ENCODE data around the gene RHNO1. TPM values are rescaled to one million over a fixed set of nuclear protein-coding genes. Genes with fewer than 3 reads are reported as not detected.

The RHNO1 gene
- polyA plus RNA-seq, 4 donors: 15.7 to 25.1 (median 19.6) TPM

DNA sequence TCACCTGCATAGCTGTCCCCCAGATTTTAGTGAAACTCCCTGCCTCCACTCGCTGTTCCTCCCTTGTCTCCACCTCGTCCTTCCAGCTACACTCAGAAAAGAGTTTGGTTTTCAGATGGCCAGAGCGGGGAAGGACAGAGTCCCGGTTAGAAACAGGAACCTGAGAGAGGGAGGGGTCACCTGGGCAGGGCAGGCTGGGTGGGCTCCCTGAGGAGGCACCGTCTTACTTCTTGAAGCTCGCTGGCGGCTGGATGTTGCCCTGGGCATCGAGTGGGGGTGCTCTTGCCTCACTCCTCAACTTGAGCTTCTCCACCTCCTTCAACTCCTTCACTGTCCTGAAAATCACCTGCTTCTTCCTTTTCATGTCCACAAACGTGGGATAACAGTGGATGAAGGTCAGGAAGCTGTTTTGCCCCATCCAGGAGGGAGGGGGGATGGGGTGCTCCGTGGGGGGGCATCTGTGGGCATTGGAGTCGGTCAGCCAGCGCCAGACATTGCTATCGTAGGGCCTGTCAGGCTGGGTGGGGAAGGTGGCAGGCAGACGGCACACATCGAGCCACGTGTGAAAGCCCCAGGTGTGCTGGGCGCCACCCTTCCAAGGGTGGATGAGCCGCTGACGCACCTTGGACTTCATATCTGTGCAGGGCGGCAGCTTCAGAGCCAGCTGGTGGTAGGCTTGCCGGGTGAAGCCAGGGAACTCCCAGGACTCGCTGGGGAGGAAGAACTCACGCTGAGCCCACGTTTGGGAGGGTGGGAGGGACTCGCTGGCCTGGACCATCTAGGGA is 22.2 kb upstream of the RHNO1 start:
- Histone ChIP-seq H3K4me1 (ENCODE audit: control insufficient read depth in 3 of 3, insufficient read depth in 2 of 3, low read depth in 1 of 3, low read length in 2 of 3) (peaks cover 0 to 42% (median 3%) of the 10 kb centered on the region in 3 donors), H3K4me3 (ENCODE audit: low read depth in 1 of 3, low read length in 3 of 3) (no peak overlapping the region), H3K27me3 (ENCODE audit: control insufficient read depth in 3 of 3, insufficient read depth in 3 of 3, low read length in 3 of 3) (no peaks in the 10 kb centered on the region), H3K27ac (ENCODE audit: low read depth in 1 of 3, low read length in 2 of 3) (peak overlapping the region; percentile 68 to 72 (median 70)), H3K36me3 (ENCODE audit: control insufficient read depth in 3 of 3, insufficient read depth in 2 of 3, low read depth in 1 of 3, low read length in 3 of 3) (peaks cover 0 to 21% (median 0%) of the 10 kb centered on the region in 3 donors), H3K9me3 (ENCODE audit: control insufficient read depth in 2 of 2, insufficient read depth in 1 of 2, low read depth in 1 of 2, low read length in 1 of 2) (no peaks in the 10 kb centered on the region)
- FAIRE-seq (no peak), DNase-seq (peak; percentile 96 to 97)
- WGBS, 3 donors: 33 to 66% (median 39%) methylated on average over 21 to 25 of the region's 25 CpGs

DNA sequence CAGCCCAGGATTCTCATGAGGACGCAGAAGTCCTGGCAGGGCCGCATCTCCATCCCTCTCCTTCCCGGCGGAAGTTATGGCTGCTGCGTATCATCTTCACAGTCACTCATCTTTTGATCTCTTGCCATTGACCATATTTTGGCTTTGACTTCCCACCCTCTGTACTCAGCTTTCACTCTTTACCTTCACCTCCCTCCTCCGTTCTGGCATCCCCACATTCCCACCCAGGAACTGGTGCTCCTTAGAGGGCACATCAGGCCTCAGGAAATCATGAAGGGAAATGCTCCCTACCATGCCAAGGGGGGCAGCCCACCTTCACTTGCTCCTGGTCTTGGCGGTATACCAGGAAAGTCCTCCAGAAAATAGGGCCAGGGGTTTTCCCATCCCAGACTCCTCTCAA is 21.5 kb upstream of the RHNO1 start:
- Histone ChIP-seq H3K9me3 (ENCODE audit: control insufficient read depth in 2 of 2, insufficient read depth in 1 of 2, low read depth in 1 of 2, low read length in 1 of 2) (no peaks in the 10 kb centered on the region), H3K36me3 (ENCODE audit: control insufficient read depth in 3 of 3, insufficient read depth in 2 of 3, low read depth in 1 of 3, low read length in 3 of 3) (peaks cover 0 to 23% (median 0%) of the 10 kb centered on the region in 3 donors), H3K4me1 (ENCODE audit: control insufficient read depth in 3 of 3, insufficient read depth in 2 of 3, low read depth in 1 of 3, low read length in 2 of 3) (peaks cover 0 to 39% (median 3%) of the 10 kb centered on the region in 3 donors), H3K27me3 (ENCODE audit: control insufficient read depth in 3 of 3, insufficient read depth in 3 of 3, low read length in 3 of 3) (no peaks in the 10 kb centered on the region), H3K27ac (ENCODE audit: low read depth in 1 of 3, low read length in 2 of 3) (peak overlapping the region in 1 of 3 donors; percentile 46), H3K4me3 (ENCODE audit: low read depth in 1 of 3, low read length in 3 of 3) (no peak overlapping the region)
- 25 to 78% (median 39%) methylated on average over 7 of the region's 7 CpGs for WGBS, 3 donors
- FAIRE-seq: no peak
- DNase-seq: no peak

- H3K9me3 ChIP-seq (ENCODE audit: control insufficient read depth in 2 of 2, insufficient read depth in 1 of 2, low read depth in 1 of 2, low read length in 1 of 2): no peaks in the 10 kb centered on the region
- H3K4me1 ChIP-seq (ENCODE audit: control insufficient read depth in 3 of 3, insufficient read depth in 2 of 3, low read depth in 1 of 3, low read length in 2 of 3): peaks cover 0 to 39% (median 3%) of the 10 kb centered on the region in 3 donors
- FAIRE-seq: no peak
- H3K4me3 ChIP-seq (ENCODE audit: low read depth in 1 of 3, low read length in 3 of 3): no peak overlapping the region
- no peak for DNase-seq
- WGBS, 3 donors: 73 to 82% (median 81%) methylated on average over 3 of the region's 3 CpGs
- H3K27me3 ChIP-seq (ENCODE audit: control insufficient read depth in 3 of 3, insufficient read depth in 3 of 3, low read length in 3 of 3): no peaks in the 10 kb centered on the region
- no peak overlapping the region for H3K27ac ChIP-seq (ENCODE audit: low read depth in 1 of 3, low read length in 2 of 3)
- peaks cover 0 to 23% (median 0%) of the 10 kb centered on the region in 3 donors for H3K36me3 ChIP-seq (ENCODE audit: control insufficient read depth in 3 of 3, insufficient read depth in 2 of 3, low read depth in 1 of 3, low read length in 3 of 3)
Observed at GRCh38 chr12:2856051-2856450, 21.0 kb upstream of the RHNO1 start.

GRCh38 chr12:2857021-2857431 is 20.0 kb upstream of the RHNO1 start, which contains the start of gene TEX52:
Gene TEX52 (minus strand): TSS chr12:2857039. CDS start chr12:2857026, 13 bp downstream.
- FAIRE-seq: no peak
- DNase-seq: peak in 1 of 2 donors; percentile 62
- Histone ChIP-seq H3K27ac (ENCODE audit: low read depth in 1 of 3, low read length in 2 of 3) (peak within 1 kb of the TSS in 1 of 3 donors; percentile 26), H3K4me3 (ENCODE audit: low read depth in 1 of 3, low read length in 3 of 3) (no peak within 1 kb of the TSS), H3K9me3 (ENCODE audit: control insufficient read depth in 2 of 2, insufficient read depth in 1 of 2, low read depth in 1 of 2, low read length in 1 of 2) (no peaks in the 10 kb centered on the region), H3K4me1 (ENCODE audit: control insufficient read depth in 3 of 3, insufficient read depth in 2 of 3, low read depth in 1 of 3, low read length in 2 of 3) (peaks cover 0 to 39% (median 3%) of the 10 kb centered on the region in 3 donors), H3K27me3 (ENCODE audit: control insufficient read depth in 3 of 3, insufficient read depth in 3 of 3, low read length in 3 of 3) (no peaks in the 10 kb centered on the region), H3K36me3 (ENCODE audit: control insufficient read depth in 3 of 3, insufficient read depth in 2 of 3, low read depth in 1 of 3, low read length in 3 of 3) (peaks cover 0 to 23% (median 0%) of the 10 kb centered on the region in 3 donors)
- 34 to 78% (median 58%) methylated on average over 3 of the region's 3 CpGs for WGBS, 3 donors

DNA sequence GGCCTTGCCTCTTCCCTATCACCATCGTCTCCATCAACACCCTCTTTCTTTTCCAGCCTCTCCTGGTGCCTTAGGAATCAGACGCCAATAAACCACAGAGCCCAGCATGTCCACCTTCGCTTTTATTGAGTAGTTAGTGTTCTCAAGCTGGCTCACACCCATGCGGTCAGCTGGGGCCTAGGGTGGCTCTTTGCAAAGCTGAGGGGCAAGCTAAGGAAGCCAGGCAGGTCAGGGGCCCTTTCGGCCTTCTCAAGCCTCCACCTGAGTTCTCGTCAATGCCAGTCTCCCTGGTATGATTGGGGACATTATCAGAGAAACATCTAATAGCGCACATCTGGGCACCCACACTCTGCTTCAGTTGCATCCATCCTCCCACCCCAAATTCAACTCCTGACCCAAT is 19.4 kb upstream of the RHNO1 start:
- H3K9me3 ChIP-seq (ENCODE audit: control insufficient read depth in 2 of 2, insufficient read depth in 1 of 2, low read depth in 1 of 2, low read length in 1 of 2): no peaks in the 10 kb centered on the region
- no peak overlapping the region for H3K4me3 ChIP-seq (ENCODE audit: low read depth in 1 of 3, low read length in 3 of 3)
- WGBS, 3 donors: 63 to 87% (median 77%) methylated on average over 7 of the region's 7 CpGs
- H3K36me3 ChIP-seq (ENCODE audit: control insufficient read depth in 3 of 3, insufficient read depth in 2 of 3, low read depth in 1 of 3, low read length in 3 of 3): peaks cover 0 to 23% (median 0%) of the 10 kb centered on the region in 3 donors
- H3K27me3 ChIP-seq (ENCODE audit: control insufficient read depth in 3 of 3, insufficient read depth in 3 of 3, low read length in 3 of 3): no peaks in the 10 kb centered on the region
- DNase-seq: no peak
- no peak for FAIRE-seq
- H3K4me1 ChIP-seq (ENCODE audit: control insufficient read depth in 3 of 3, insufficient read depth in 2 of 3, low read depth in 1 of 3, low read length in 2 of 3): peaks cover 0 to 39% (median 3%) of the 10 kb centered on the region in 3 donors
- H3K27ac ChIP-seq (ENCODE audit: low read depth in 1 of 3, low read length in 2 of 3): no peak overlapping the region

DNA sequence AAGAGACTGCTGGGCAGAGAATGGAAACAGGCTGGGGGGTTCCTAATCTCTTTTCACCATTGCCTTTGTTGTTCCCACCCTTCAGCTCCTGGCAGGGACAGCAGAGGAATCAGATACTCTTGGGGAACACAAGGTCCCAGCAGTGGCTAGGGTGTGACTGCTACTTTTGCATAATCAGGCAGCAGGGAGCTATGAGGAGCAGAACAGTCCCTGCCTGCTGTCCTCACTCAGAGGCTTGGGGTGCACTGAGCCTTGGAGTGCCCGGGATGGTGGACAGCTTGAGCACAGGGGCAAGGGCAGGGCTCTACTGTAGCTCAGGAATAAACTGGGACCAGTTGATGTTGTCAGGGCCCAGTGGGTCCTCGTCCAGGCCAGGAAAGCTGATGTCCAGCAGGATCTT is 18.7 kb upstream of the RHNO1 start:
- H3K36me3 ChIP-seq (ENCODE audit: control insufficient read depth in 3 of 3, insufficient read depth in 2 of 3, low read depth in 1 of 3, low read length in 3 of 3): peaks cover 0 to 25% (median 2%) of the 10 kb centered on the region in 3 donors
- WGBS, 3 donors: 75 to 93% (median 77%) methylated on average over 2 of the region's 2 CpGs
- H3K4me3 ChIP-seq (ENCODE audit: low read depth in 1 of 3, low read length in 3 of 3): no peak overlapping the region
- H3K27ac ChIP-seq (ENCODE audit: low read depth in 1 of 3, low read length in 2 of 3): no peak overlapping the region
- peaks cover 0 to 39% (median 3%) of the 10 kb centered on the region in 3 donors for H3K4me1 ChIP-seq (ENCODE audit: control insufficient read depth in 3 of 3, insufficient read depth in 2 of 3, low read depth in 1 of 3, low read length in 2 of 3)
- no peaks in the 10 kb centered on the region for H3K9me3 ChIP-seq (ENCODE audit: control insufficient read depth in 2 of 2, insufficient read depth in 1 of 2, low read depth in 1 of 2, low read length in 1 of 2)
- FAIRE-seq (no peak), DNase-seq (no peak)
- H3K27me3 ChIP-seq (ENCODE audit: control insufficient read depth in 3 of 3, insufficient read depth in 3 of 3, low read length in 3 of 3): no peaks in the 10 kb centered on the region

DNA sequence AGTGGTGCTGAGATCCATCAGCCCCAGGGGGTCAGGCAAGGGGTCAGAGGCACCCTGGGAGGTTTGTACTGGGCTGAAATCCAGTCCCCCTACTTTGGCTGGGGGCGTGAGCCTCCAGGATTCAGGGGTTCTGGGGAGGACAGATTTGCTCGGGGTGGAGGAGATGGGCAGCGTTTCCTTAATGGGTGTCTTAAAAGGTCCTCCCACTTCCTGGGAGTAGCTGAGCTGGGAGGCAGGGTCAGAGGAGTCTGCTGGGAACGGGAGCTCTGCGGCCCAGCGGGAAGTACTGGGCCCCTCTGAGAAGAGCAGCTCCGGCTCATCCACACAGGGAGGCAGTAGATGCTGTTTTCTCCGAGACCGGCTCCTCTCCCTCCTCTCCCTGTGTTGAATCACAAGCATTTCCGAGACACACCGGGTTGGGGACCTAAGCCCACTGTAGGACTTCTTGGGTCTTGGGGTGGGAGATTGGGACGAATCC is 18.0 kb upstream of the RHNO1 start:
- no peaks in the 10 kb centered on the region for H3K9me3 ChIP-seq (ENCODE audit: control insufficient read depth in 2 of 2, insufficient read depth in 1 of 2, low read depth in 1 of 2, low read length in 1 of 2)
- H3K27me3 ChIP-seq (ENCODE audit: control insufficient read depth in 3 of 3, insufficient read depth in 3 of 3, low read length in 3 of 3): no peaks in the 10 kb centered on the region
- no peak for DNase-seq
- no peak for FAIRE-seq
- H3K4me3 ChIP-seq (ENCODE audit: low read depth in 1 of 3, low read length in 3 of 3): no peak overlapping the region
- no peak overlapping the region for H3K27ac ChIP-seq (ENCODE audit: low read depth in 1 of 3, low read length in 2 of 3)
- H3K36me3 ChIP-seq (ENCODE audit: control insufficient read depth in 3 of 3, insufficient read depth in 2 of 3, low read depth in 1 of 3, low read length in 3 of 3): peaks cover 1 to 28% (median 2%) of the 10 kb centered on the region in 3 donors
- peaks cover 0 to 37% (median 3%) of the 10 kb centered on the region in 3 donors for H3K4me1 ChIP-seq (ENCODE audit: control insufficient read depth in 3 of 3, insufficient read depth in 2 of 3, low read depth in 1 of 3, low read length in 2 of 3)
- WGBS, 3 donors: 86 to 96% (median 92%) methylated on average over 12 of the region's 12 CpGs

DNA sequence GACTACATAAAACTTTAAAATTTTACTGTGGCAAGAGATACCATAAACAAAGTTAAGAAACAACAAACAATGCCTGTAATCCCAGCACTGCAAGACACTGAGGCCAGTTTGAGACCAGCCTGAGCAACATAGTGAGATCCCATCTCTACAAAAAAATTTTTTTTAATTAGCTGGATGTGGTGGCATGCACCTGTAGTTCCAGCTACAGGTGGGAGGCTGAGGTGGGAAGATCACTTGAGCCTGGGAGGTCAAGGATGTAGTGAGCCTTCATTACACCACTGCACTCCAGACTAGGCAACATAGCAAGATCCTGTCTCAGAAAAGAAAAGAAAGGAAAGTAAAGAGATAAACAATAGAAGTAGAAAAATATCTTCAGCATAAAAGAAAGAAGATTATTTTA is 16.9 kb upstream of the RHNO1 start:
- Histone ChIP-seq H3K36me3 (ENCODE audit: control insufficient read depth in 3 of 3, insufficient read depth in 2 of 3, low read depth in 1 of 3, low read length in 3 of 3) (peaks cover 2 to 39% (median 2%) of the 10 kb centered on the region in 3 donors), H3K4me3 (ENCODE audit: low read depth in 1 of 3, low read length in 3 of 3) (no peak overlapping the region), H3K9me3 (ENCODE audit: control insufficient read depth in 2 of 2, insufficient read depth in 1 of 2, low read depth in 1 of 2, low read length in 1 of 2) (no peaks in the 10 kb centered on the region), H3K27ac (ENCODE audit: low read depth in 1 of 3, low read length in 2 of 3) (no peak overlapping the region), H3K27me3 (ENCODE audit: control insufficient read depth in 3 of 3, insufficient read depth in 3 of 3, low read length in 3 of 3) (no peaks in the 10 kb centered on the region), H3K4me1 (ENCODE audit: control insufficient read depth in 3 of 3, insufficient read depth in 2 of 3, low read depth in 1 of 3, low read length in 2 of 3) (peaks cover 0 to 27% (median 3%) of the 10 kb centered on the region in 3 donors)
- FAIRE-seq (no peak), DNase-seq (no peak)

All from small intestine (tissue), 7 donors.